ENCODE results near the gene MAML2. TPM values are rescaled to one million over a fixed set of nuclear protein-coding genes. Genes with fewer than 3 reads are reported as not detected.

MAML2 gene
- total and polyA plus RNA-seq, 9 of the 15 experiments (the other 6 are each of a cell fraction or from before 2014, with no cell fraction given) = 0.79 to 6.8 (median 4.8) TPM

GRCh38 chr11:96123301-96123700, 219.7 kb downstream of the MAML2 start (continued):
- TF ChIP-seq SRF (CRISPR knock-in tag; IDR thresholded peaks at IDR 0.05) (no peak), STAT5A (IDR thresholded peaks at IDR 0.05; ENCODE audit: borderline replicate concordance, low read length) (no peak), SIN3A (IDR thresholded peaks at IDR 0.05; ENCODE audit: borderline replicate concordance in 2 of 2, control insufficient read depth in 1 of 2, low read depth in 2 of 2, low read length in 2 of 2) (no peak)

- H3K27me3 ChIP-seq (ENCODE audit: control insufficient read depth in 2 of 2, insufficient read depth in 2 of 2, low read length in 2 of 2) = no peaks in the 10 kb centered on the region
- ATAC-seq (no peak), DNase-seq (ENCODE audit: extremely low read depth in 1 of 4, low spot score in 3 of 4) (no peak), FAIRE-seq (no peak)
- H3K27ac ChIP-seq (ENCODE audit: extremely low read depth, low read depth, low read length) = no peak overlapping the region
- H3K36me3 ChIP-seq (ENCODE audit: control insufficient read depth, insufficient read depth, low read length) = no peaks in the 10 kb centered on the region
- H3K9me3 ChIP-seq (replicated peaks; ENCODE audit: control insufficient read depth, insufficient read depth, low read depth, low read length) = no peaks in the 10 kb centered on the region
- H3K79me2 ChIP-seq (ENCODE audit: control insufficient read depth, insufficient read depth, low read length) = no peaks in the 10 kb centered on the region
- TF ChIP-seq HLTF (IDR thresholded peaks at IDR 0.05) (no peak), NFE2 (IDR thresholded peaks at IDR 0.05; ENCODE audit: low read depth) (no peak), HDAC3 (IDR thresholded peaks at IDR 0.05; ENCODE audit: borderline replicate concordance, partially characterized antibody) (no peak), BDP1 (IDR thresholded peaks at IDR 0.05; ENCODE audit: insufficient read depth, insufficient read length) (no peak), HIVEP1 (CRISPR knock-in tag; IDR thresholded peaks at IDR 0.05) (no peak), RFX1 (IDR thresholded peaks at IDR 0.05) (no peak)
- H3K9ac ChIP-seq (ENCODE audit: insufficient read depth in 1 of 2, low read depth in 2 of 2, low read length in 2 of 2) = no peak overlapping the region
- H4K20me1 ChIP-seq (replicated peaks; ENCODE audit: control insufficient read depth, insufficient read depth, low read length) = no peaks in the 10 kb centered on the region
- WGBS (ENCODE audit: insufficient coverage, low coverage, missing lambda C conversion rate) = 80% methylated on average over 2 of the region's 2 CpGs
- in situ Hi-C loops (cut with MboI) = no loop called here
- ChIA-PET CTCF (ENCODE audit: low intra/inter-chr PET ratio) (no interaction called here), POLR2A (interaction anchor here (0.6 kb wide), 1 partner anchor 79 kb away, joined by 3 read pairs; no protein-coding TSS in a partner anchor)
- no peaks in the 10 kb centered on the region for H3K9me1 ChIP-seq (ENCODE audit: control insufficient read depth, insufficient read depth, low read length)
- H3K4me1 ChIP-seq (replicated peaks in 1 of 2; ENCODE audit: control insufficient read depth in 2 of 2, insufficient read depth in 2 of 2, low read length in 2 of 2) = no peaks in the 10 kb centered on the region
- H2AFZ ChIP-seq (ENCODE audit: low read depth, low read length) = no peak overlapping the region
- no peak overlapping the region for H3K4me3 ChIP-seq
- intact Hi-C loops (cut with micrococcal nuclease) = no loop called here
- no peak overlapping the region for H3K4me2 ChIP-seq (ENCODE audit: insufficient read depth, low read length)
- no TSS peak for BruUV-seq (replicated peaks)
Observed at GRCh38 chr11:96122601-96123074, 220.4 kb downstream of the MAML2 start.

Data from K562 (cell line).